B cell (primary cell): ENCODE results near the gene HCN4. TPM values are rescaled to one million over a fixed set of nuclear protein-coding genes. Genes with fewer than 3 reads are reported as not detected.

Source experiments
- ATAC-seq: fragments of 200-7000 bp; cut with Tn5 transposase; one replicate; pipeline ENCODE4 v1.10.0; 2021; ENCODE audit warnings: low read depth, mild to moderate bottlenecking, moderate number of reproducible peaks, moderate library complexity
- CTCF ChIA-PET: fragments of 350-600 bp; sonication (Branson Sonifier 250); formaldehyde crosslinking; loops from one replicate; lab custom pipeline; 2021; ENCODE audit warnings: antibody characterized with exemption, inconsistent platforms; lab: Charles Lee
- POLR2A ChIA-PET: fragments of 350-600 bp; sonication (Branson Sonifier 250); formaldehyde crosslinking; loops from one replicate; lab custom pipeline; 2021; ENCODE audit warnings: antibody characterized with exemption; lab: Charles Lee
- DNase-seq: peaks from one replicate; pipeline ENCODE4 v3.0.0; 2013
- H2AFZ ChIP-seq: 2 replicates; pipeline ENCODE4 v1.6.1; 2012; ENCODE audit warnings: mild to moderate bottlenecking, low read depth, low read length; ENCODE audit not compliant: insufficient read depth, poor library complexity, severe bottlenecking
- H3K27ac ChIP-seq, 2 donors: 1 replicate in 1 of 2; 2 replicates in 1 of 2; pipeline ENCODE4 v1.5.1; 2012 to 2013; ENCODE audit warnings: low read length in 2 of 2, mild to moderate bottlenecking in 2 of 2, moderate library complexity in 1 of 2
- H3K27me3 ChIP-seq, 4 experiments: fragments of 200-600 bp in 1 of 4; sonication (generic) in 1 of 4; replicated peaks in 1 of 4; 1 replicate in 2 of 4; 2 replicates in 2 of 4; pipeline versions ENCODE4 v1.6.1 to v1.7.0; 2013 to 2016; ENCODE audit warnings: low read length in 3 of 4, mild to moderate bottlenecking in 2 of 4, mixed read lengths in 1 of 4, moderate library complexity in 1 of 4; ENCODE audit not compliant: insufficient read depth in 4 of 4, control insufficient read depth in 3 of 4; ENCODE audit errors: control extremely low read depth in 1 of 4
- H3K36me3 ChIP-seq, 2 experiments: replicated peaks in 1 of 2; 1 replicate in 1 of 2; 2 replicates in 1 of 2; pipeline versions ENCODE4 v1.6.1 to v1.7.1; 2013; ENCODE audit warnings: low read length in 1 of 2; ENCODE audit not compliant: insufficient read depth in 2 of 2, control insufficient read depth in 1 of 2; ENCODE audit errors: control extremely low read depth in 1 of 2, extremely low read depth in 1 of 2
- H3K4me1 ChIP-seq, 2 donors: fragments of 200-600 bp in 1 of 2; sonication (generic) in 1 of 2; 1 replicate in 1 of 2; 2 replicates in 1 of 2; pipeline versions ENCODE4 v1.5.1 to v1.6.1; 2013 to 2017; ENCODE audit warnings: low read length in 2 of 2; ENCODE audit not compliant: control insufficient read depth in 2 of 2, insufficient read depth in 2 of 2
- H3K4me2 ChIP-seq: replicated peaks from 2 replicates; pipeline ENCODE3; 2012; ENCODE audit warnings: mild to moderate bottlenecking, low read depth, low read length; ENCODE audit not compliant: poor library complexity, severe bottlenecking
- H3K4me3 ChIP-seq, 5 experiments: fragments of 200-600 bp in 1 of 5; sonication (generic) in 1 of 5; 1 replicate in 3 of 5; 2 replicates in 2 of 5; pipeline versions ENCODE4 v1.5.1 to v1.7.0; 2011 to 2016; ENCODE audit warnings: low read length in 4 of 5, mild to moderate bottlenecking in 4 of 5, low read depth in 2 of 5, control low read depth in 1 of 5, moderate library complexity in 1 of 5; ENCODE audit not compliant: insufficient read depth in 1 of 5; ENCODE audit errors: control extremely low read depth in 1 of 5, extremely low read depth in 1 of 5
- H3K79me2 ChIP-seq: fragments of 200-600 bp; sonication (generic); one replicate; pipeline ENCODE4 v1.6.0; 2016; ENCODE audit warnings: low read length; ENCODE audit not compliant: control insufficient read depth, insufficient read depth
- H3K9ac ChIP-seq: fragments of 200-600 bp; sonication (generic); 2 replicates; pipeline ENCODE4 v1.6.1; 2017; ENCODE audit warnings: mild to moderate bottlenecking, low read length, moderate library complexity
- H3K9me3 ChIP-seq, 3 donors: one replicate each; pipeline versions ENCODE4 v1.6.1 to v1.7.1; 2013; ENCODE audit warnings: low read length in 2 of 3; ENCODE audit not compliant: control insufficient read depth in 2 of 3, insufficient read depth in 1 of 3; ENCODE audit errors: control extremely low read depth in 1 of 3
- H4K20me1 ChIP-seq: 2 replicates; pipeline ENCODE4 v1.6.0; 2012; ENCODE audit warnings: mild to moderate bottlenecking, low read length; ENCODE audit not compliant: insufficient read depth, control insufficient read depth, poor library complexity, severe bottlenecking
- H3K27ac Mint-ChIP-seq: one replicate; pipeline ENCODE4 v1.8.0; 2021; ENCODE audit warnings: mixed read lengths
- H3K27me3 Mint-ChIP-seq: one replicate; pipeline ENCODE4 v1.8.0; 2021; ENCODE audit warnings: mixed read lengths
- H3K4me1 Mint-ChIP-seq: one replicate; pipeline ENCODE4 v1.8.0; 2021; ENCODE audit warnings: mixed read lengths
- H3K4me3 Mint-ChIP-seq: one replicate; pipeline ENCODE4 v1.8.0; 2021; ENCODE audit warnings: mixed read lengths
- H3K9me3 Mint-ChIP-seq: one replicate; pipeline ENCODE4 v1.8.0; 2022; ENCODE audit warnings: mixed read lengths; ENCODE audit not compliant: insufficient read depth
- CTCF ChIP-seq: fragments of 200-600 bp; IDR thresholded peaks from one replicate; pipeline ENCODE4 v1.8.0; 2022; ENCODE audit warnings: antibody characterized with exemption, mild to moderate bottlenecking
- EZH2 ChIP-seq: IDR thresholded peaks from 2 replicates; pipeline ENCODE4 v1.6.1; 2012; ENCODE audit warnings: borderline replicate concordance, low read depth, mild to moderate bottlenecking, moderate library complexity, low read length; ENCODE audit not compliant: insufficient read depth, poor library complexity, severe bottlenecking
- whole genome bisulfite sequencing: methylation state at CpG from one replicate; pipeline ENCODE4 v1.1.5; 2013; ENCODE audit warnings: missing lambda C conversion rate; ENCODE audit not compliant: insufficient coverage; 5-methylcytosine and 5-hydroxymethylcytosine counted together
- intact Hi-C: fragments of 100-400 bp; cut with micrococcal nuclease; formaldehyde crosslinking; loops from one replicate; pipeline ENCODE4 v1.10.0; 2022
- polyA plus RNA-seq: library from polyadenylated mRNA; depleted of rRNA; stranded (reverse); fragments of >200 nt; gene quantifications from 2 replicates; pipeline ENCODE4 v1.2.3, GENCODE V29; 2012
- total RNA-seq, 2 donors: library from RNA; stranded (reverse); fragments of 120-200 nt in 1 of 2; gene quantifications; 1 replicate in 1 of 2; 2 replicates in 1 of 2; pipeline versions ENCODE4 v1.2.3 to v1.2.4, GENCODE V29; 2013 to 2022

HCN4 gene
- total and polyA plus RNA-seq, 2 donors (not counting 1 experiment from before 2014, with no cell fraction given), result not detected

GRCh38 chr15:73382115-73382514 lies 13.4 kb upstream of the HCN4 start:
- Histone ChIP-seq H3K9me3 (peaks cover 0 to 26% (median 6%) of the 10 kb centered on the region in 3 donors), H3K27ac (no peak overlapping the region), H3K79me2 (no peaks in the 10 kb centered on the region), H3K4me2 (no peak overlapping the region), H3K4me3 (no peak overlapping the region), H2AFZ (no peak overlapping the region), H3K4me1 (no peaks in the 10 kb centered on the region), H3K27me3 (peaks cover 0 to 2% (median 0%) of the 10 kb centered on the region in 4 experiments), H3K36me3 (no peaks in the 10 kb centered on the region), H3K9ac (no peak overlapping the region), H4K20me1 (no peaks in the 10 kb centered on the region)
- TF ChIP-seq CTCF, result no peak
- peaks cover 39% of the 10 kb centered on the region for H3K27me3 Mint-ChIP-seq
- no peak overlapping the region for H3K4me3 Mint-ChIP-seq
- H3K4me1 Mint-ChIP-seq, result no peaks in the 10 kb centered on the region
- WGBS, result 92% methylated on average over 5 of the region's 7 CpGs
- CTCF ChIA-PET, result no interaction called here
- ATAC-seq (no peak), DNase-seq (no peak)
- H3K9me3 Mint-ChIP-seq, result peaks cover 14% of the 10 kb centered on the region
- POLR2A ChIA-PET, result no interaction called here
- H3K27ac Mint-ChIP-seq, result no peak overlapping the region
- intact Hi-C loops, result no loop called here

- H4K20me1 ChIP-seq, result no peaks in the 10 kb centered on the region
- no peaks in the 10 kb centered on the region for H3K4me1 ChIP-seq
- intact Hi-C loops, result no loop called here
- Mint-ChIP-seq H3K27ac (no peak overlapping the region), H3K4me3 (no peak overlapping the region), H3K9me3 (peaks cover 14% of the 10 kb centered on the region), H3K4me1 (no peaks in the 10 kb centered on the region), H3K27me3 (peaks cover 34% of the 10 kb centered on the region)
- 88% methylated on average over 2 of the region's 2 CpGs for WGBS
- H3K9ac ChIP-seq, result no peak overlapping the region
- no peaks in the 10 kb centered on the region for H3K79me2 ChIP-seq
- POLR2A ChIA-PET, result no interaction called here
- no peaks in the 10 kb centered on the region for H3K27me3 ChIP-seq
- no peak overlapping the region for H3K4me3 ChIP-seq
- CTCF ChIA-PET, result no interaction called here
- peaks cover 0 to 29% (median 6%) of the 10 kb centered on the region in 3 donors for H3K9me3 ChIP-seq
- no peak overlapping the region for H2AFZ ChIP-seq
- H3K36me3 ChIP-seq, result no peaks in the 10 kb centered on the region
- no peak for DNase-seq
- TF ChIP-seq CTCF (no peak), EZH2 (no peak)
- ATAC-seq, result no peak
- no peak overlapping the region for H3K27ac ChIP-seq
- no peak overlapping the region for H3K4me2 ChIP-seq
Measured at GRCh38 chr15:73380661-73381060, 11.9 kb upstream of the HCN4 start.
